Loucy (cell line): ENCODE data around the gene PRICKLE2.

Experiments
- H2AFZ ChIP-seq: fragments of 200-600 bp; sonication (generic); 2 replicates; pipeline ENCODE4 v1.6.0; 2016; ENCODE audit warnings: antibody characterized with exemption, mild to moderate bottlenecking, low read length, moderate library complexity
- H3F3A ChIP-seq: fragments of 200-600 bp; 2 replicates; pipeline ENCODE4 v1.6.0; 2016; ENCODE audit warnings: antibody characterized with exemption, low read depth, mild to moderate bottlenecking
- H3K27me3 ChIP-seq: fragments of 200-600 bp; sonication (generic); 2 replicates; pipeline ENCODE4 v1.6.1; 2014; ENCODE audit warnings: low read length, mild to moderate bottlenecking; ENCODE audit not compliant: insufficient read depth, poor library complexity, severe bottlenecking
- H3K36me3 ChIP-seq: fragments of 200-600 bp; sonication (generic); 2 replicates; pipeline ENCODE4 v1.6.1; 2016; ENCODE audit warnings: low read length; ENCODE audit not compliant: insufficient read depth
- H3K4me1 ChIP-seq: fragments of 200-600 bp; sonication (generic); 2 replicates; pipeline ENCODE4 v1.5.1; 2014; ENCODE audit warnings: low read length, mild to moderate bottlenecking; ENCODE audit not compliant: insufficient read depth, poor library complexity, severe bottlenecking
- H3K4me2 ChIP-seq: fragments of 200-600 bp; sonication (generic); 2 replicates; pipeline ENCODE4 v1.6.0; 2014; ENCODE audit warnings: antibody characterized with exemption, low read length, low read depth, mild to moderate bottlenecking; ENCODE audit not compliant: poor library complexity, severe bottlenecking
- H3K4me3 ChIP-seq: fragments of 200-600 bp; sonication (generic); 2 replicates; pipeline ENCODE4 v1.5.1; 2014; ENCODE audit warnings: low read length, mild to moderate bottlenecking, mixed read lengths; ENCODE audit not compliant: poor library complexity, severe bottlenecking
- H3K79me2 ChIP-seq: fragments of 200-600 bp; sonication (generic); 2 replicates; pipeline ENCODE4 v1.6.1; 2014; ENCODE audit warnings: low read length; ENCODE audit not compliant: insufficient read depth
- H3K9ac ChIP-seq: fragments of 200-600 bp; sonication (generic); 2 replicates; pipeline ENCODE4 v1.6.0; 2014; ENCODE audit warnings: mild to moderate bottlenecking, low read depth, low read length, moderate library complexity; ENCODE audit not compliant: poor library complexity, severe bottlenecking
- H3K9me2 ChIP-seq: fragments of 200-600 bp; sonication (generic); replicated peaks from 2 replicates; pipeline ENCODE4 v1.6.1; 2016; ENCODE audit warnings: low read depth, low read length, mixed read lengths
- H3K9me3 ChIP-seq: fragments of 200-600 bp; sonication (generic); 2 replicates; pipeline ENCODE4 v1.6.1; 2014; ENCODE audit warnings: mild to moderate bottlenecking, antibody characterized with exemption, low read length, low read depth; ENCODE audit not compliant: insufficient read depth
- H4K20me1 ChIP-seq: fragments of 200-600 bp; sonication (generic); 2 replicates; pipeline ENCODE4 v1.6.0; 2014; ENCODE audit warnings: antibody characterized with exemption, low read length, mild to moderate bottlenecking; ENCODE audit not compliant: insufficient read depth, poor library complexity, severe bottlenecking
- CTCF ChIP-seq: fragments of 200-600 bp; sonication (generic); conservative IDR thresholded peaks from 2 replicates; pipeline ENCODE4 v1.5.1; 2014; ENCODE audit warnings: mild to moderate bottlenecking, antibody characterized with exemption, low read length
- EZH2phosphoT487 ChIP-seq: fragments of 200-600 bp; IDR thresholded peaks from 2 replicates; pipeline ENCODE4 v1.6.1; 2018; ENCODE audit warnings: antibody characterized with exemption, mild to moderate bottlenecking, moderate library complexity, borderline replicate concordance

The PRICKLE2 gene

DNA sequence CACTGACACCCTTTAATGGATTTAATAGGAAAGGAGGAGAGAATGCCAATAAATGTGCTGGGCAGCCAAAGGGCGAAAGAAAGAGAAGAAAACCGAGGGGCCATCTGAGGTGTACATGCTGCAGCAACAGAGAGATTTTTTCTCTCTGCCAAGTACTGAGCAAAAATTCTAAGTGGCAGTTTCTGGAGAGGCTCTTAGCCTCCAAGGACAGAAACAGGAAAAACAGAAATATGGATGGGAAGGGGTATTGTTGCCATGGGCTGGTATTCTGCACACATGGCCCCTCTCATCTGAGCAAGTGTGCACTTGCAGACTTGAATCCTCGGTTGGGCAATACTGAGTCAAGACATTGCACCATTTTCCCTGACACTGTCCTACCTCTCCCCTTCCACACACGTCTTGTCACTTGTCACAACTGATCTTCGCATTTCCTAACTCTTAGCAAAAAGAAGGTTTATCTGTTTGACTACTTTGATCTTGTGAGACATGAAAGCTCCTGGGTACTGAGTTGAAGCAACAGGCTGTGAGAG is 73.9 kb downstream of the PRICKLE2 start:
- Histone ChIP-seq H3F3A (no peaks in the 10 kb centered on the region), H3K4me2 (no peak overlapping the region), H3K36me3 (no peaks in the 10 kb centered on the region), H3K9me3 (peaks cover 3% of the 10 kb centered on the region; the same call in 1 of the 2 replicates), H3K4me1 (no peaks in the 10 kb centered on the region), H3K4me3 (no peak overlapping the region), H2AFZ (no peak overlapping the region), H3K79me2 (no peaks in the 10 kb centered on the region), H4K20me1 (no peaks in the 10 kb centered on the region), H3K9ac (no peak overlapping the region), H3K9me2 (no peaks in the 10 kb centered on the region), H3K27me3 (no peaks in the 10 kb centered on the region)
- TF ChIP-seq EZH2phosphoT487 (no peak), CTCF (no peak)

- Histone ChIP-seq H3K36me3 (no peaks in the 10 kb centered on the region), H3K79me2 (no peaks in the 10 kb centered on the region), H3K9me2 (no peaks in the 10 kb centered on the region), H3K27me3 (no peaks in the 10 kb centered on the region), H4K20me1 (no peaks in the 10 kb centered on the region), H3K4me1 (no peaks in the 10 kb centered on the region), H3K4me2 (no peak overlapping the region), H2AFZ (no peak overlapping the region), H3K4me3 (no peak overlapping the region), H3K9ac (no peak overlapping the region), H3K9me3 (peaks cover 3% of the 10 kb centered on the region; the same call in 1 of the 2 replicates), H3F3A (no peaks in the 10 kb centered on the region)
- TF ChIP-seq CTCF: no peak
- TF ChIP-seq EZH2phosphoT487: no peak
Measured at GRCh38 chr3:64150623-64151207, 74.6 kb downstream of the PRICKLE2 start.

DNA sequence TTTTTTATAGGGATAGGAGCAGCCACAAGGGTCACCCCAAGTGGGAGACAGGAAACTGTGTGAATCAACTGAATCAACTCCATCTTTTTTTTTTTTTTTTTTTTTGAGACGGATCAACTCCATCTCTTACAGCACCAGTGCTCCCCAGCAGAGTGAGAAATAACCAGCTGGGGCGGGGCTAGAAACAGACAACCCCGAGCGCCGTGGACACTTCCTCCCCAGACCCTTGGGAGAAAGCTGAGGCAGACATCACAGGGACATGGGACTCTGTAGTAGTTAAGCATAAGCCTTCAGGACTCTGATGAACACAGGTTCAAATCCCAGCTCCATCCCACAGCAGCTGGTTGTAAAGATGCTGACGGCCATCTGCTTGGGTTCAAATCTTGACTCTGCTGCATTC is 75.4 kb downstream of the PRICKLE2 start:
- H3K4me2 ChIP-seq: no peak overlapping the region
- H2AFZ ChIP-seq: no peak overlapping the region

More for the DNA sequence above, 75.4 kb downstream of the PRICKLE2 start:
- Histone ChIP-seq H3K79me2 (no peaks in the 10 kb centered on the region), H4K20me1 (no peaks in the 10 kb centered on the region), H3K4me3 (no peak overlapping the region), H3K9ac (no peak overlapping the region), H3K9me3 (peaks cover 3% of the 10 kb centered on the region; the same call in 1 of the 2 replicates), H3K27me3 (no peaks in the 10 kb centered on the region), H3K4me1 (no peaks in the 10 kb centered on the region), H3F3A (no peaks in the 10 kb centered on the region), H3K36me3 (no peaks in the 10 kb centered on the region), H3K9me2 (no peaks in the 10 kb centered on the region)
- TF ChIP-seq EZH2phosphoT487 (no peak), CTCF (no peak)
